Endodermal cell (in vitro differentiated cells): Measurements from ENCODE around the gene GUCY1A1. TPM values are rescaled to one million over a fixed set of nuclear protein-coding genes. Genes with fewer than 3 reads are reported as not detected.

ENCODE experiments used
- DNase-seq: peaks from one replicate; pipeline ENCODE4 v3.0.0-alpha.2; 2017
- H3K27ac ChIP-seq: 2 replicates; pipeline ENCODE4 v1.5.1; 2013; ENCODE audit warnings: mild to moderate bottlenecking, low read depth, low read length, moderate library complexity
- H3K27me3 ChIP-seq: 2 replicates; pipeline ENCODE4 v1.6.1; 2013; ENCODE audit warnings: mild to moderate bottlenecking, low read length, moderate library complexity; ENCODE audit not compliant: insufficient read depth, control insufficient read depth, poor library complexity, severe bottlenecking
- H3K36me3 ChIP-seq: 2 replicates; pipeline ENCODE4 v1.7.0; 2013; ENCODE audit warnings: mild to moderate bottlenecking, low read length, moderate library complexity; ENCODE audit not compliant: control insufficient read depth, insufficient read depth
- H3K4me1 ChIP-seq: one replicate; pipeline ENCODE4 v1.7.0; 2013; ENCODE audit warnings: low read length; ENCODE audit not compliant: control insufficient read depth, insufficient read depth
- H3K4me3 ChIP-seq: 2 replicates; pipeline ENCODE4 v1.5.1; 2013; ENCODE audit warnings: mild to moderate bottlenecking, low read length, moderate library complexity
- H3K9ac ChIP-seq: 2 replicates; pipeline ENCODE4 v1.6.1; 2013; ENCODE audit warnings: mild to moderate bottlenecking, low read length, moderate library complexity; ENCODE audit not compliant: poor library complexity, severe bottlenecking; ENCODE audit errors: extremely low read depth
- H3K9me3 ChIP-seq: 2 replicates; pipeline ENCODE4 v1.6.1; 2013; ENCODE audit warnings: mild to moderate bottlenecking, low read length, moderate library complexity; ENCODE audit not compliant: control insufficient read depth
- H3K27ac Mint-ChIP-seq: 2 replicates; pipeline ENCODE4 v1.8.0; 2020; ENCODE audit warnings: mixed read lengths
- H3K27me3 Mint-ChIP-seq: 2 replicates; pipeline ENCODE4 v1.8.0; 2021; ENCODE audit warnings: mild to moderate bottlenecking, mixed read lengths; ENCODE audit not compliant: insufficient read depth
- H3K36me3 Mint-ChIP-seq: 2 replicates; pipeline ENCODE4 v1.8.0; 2020; ENCODE audit warnings: low read depth, mixed read lengths
- H3K4me1 Mint-ChIP-seq: 2 replicates; pipeline ENCODE4 v1.8.0; 2020; ENCODE audit warnings: mixed read lengths
- H3K4me3 Mint-ChIP-seq: 2 replicates; pipeline ENCODE4 v1.8.0; 2020; ENCODE audit warnings: mild to moderate bottlenecking, moderate library complexity, mixed read lengths
- H3K9me3 Mint-ChIP-seq: 2 replicates; pipeline ENCODE4 v1.8.0; 2020; ENCODE audit warnings: mild to moderate bottlenecking, mixed read lengths
- WGBS, 2 experiments: methylation state at CpG; one replicate each; pipeline versions ENCODE4 v1.1.5 to v1.1.7; 2013; ENCODE audit warnings: missing lambda C conversion rate in 2 of 2, mixed read lengths in 1 of 2; ENCODE audit not compliant: insufficient coverage in 1 of 2, insufficient read length in 1 of 2; 5-methylcytosine and 5-hydroxymethylcytosine counted together
- total RNA-seq, 2 donors: library from RNA; stranded (reverse); fragmentation: NEBNext Ultra II Directional in 1 of 2; extraction: Animal tissue kit (Norgen Biotek cat#: 25700) in 1 of 2; gene quantifications; 2 replicates in 1 of 2; 3 replicates in 1 of 2; pipeline ENCODE4 v1.2.1, GENCODE V29; 2021
- TF ChIP-seq, protein P1 (sequence below): fragments of 200-600 bp; sonication (generic); conservative IDR thresholded peaks from 2 replicates; pipeline ENCODE4 v1.5.0; 2021; ENCODE audit warnings: antibody characterized with exemption, mild to moderate bottlenecking

The GUCY1A1 gene
- total RNA-seq, 2 donors from 2014 or later = 0.58 to 1.1 TPM

DNA sequence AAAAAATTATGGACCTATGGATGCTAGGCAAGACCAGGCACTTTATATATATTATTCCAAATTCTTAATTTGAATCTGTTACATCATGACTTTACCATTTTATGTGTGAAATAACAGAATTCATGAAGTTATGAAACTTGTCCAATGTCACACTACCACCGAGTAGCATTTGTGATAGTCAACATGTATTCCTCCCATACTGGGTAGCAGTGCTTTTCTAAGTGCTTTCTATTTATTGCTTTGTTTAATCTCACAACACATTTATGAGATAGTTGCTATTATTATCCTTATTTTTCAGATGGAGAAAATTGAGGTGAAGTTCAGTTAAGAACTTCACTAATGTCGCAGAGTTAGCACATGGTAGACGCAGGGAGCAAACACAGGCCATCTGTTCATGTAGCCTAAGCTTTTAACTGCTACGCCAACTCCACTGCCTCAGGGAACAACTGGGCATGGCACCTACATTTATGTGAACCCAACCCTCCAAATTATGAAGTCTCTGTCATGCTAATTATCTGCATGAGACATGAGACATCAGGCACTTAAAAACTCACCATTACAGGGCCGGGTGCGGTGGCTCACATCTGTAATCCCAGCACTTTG, 20.8 kb downstream of the GUCY1A1 start:
- no peak overlapping the region for H3K27ac ChIP-seq
- Mint-ChIP-seq H3K9me3 (no peaks in the 10 kb centered on the region), H3K27me3 (no peaks in the 10 kb centered on the region), H3K4me1 (peaks cover 2% of the 10 kb centered on the region), H3K27ac (no peak overlapping the region), H3K36me3 (no peaks in the 10 kb centered on the region), H3K4me3 (no peak overlapping the region)
- H3K9me3 ChIP-seq = no peaks in the 10 kb centered on the region
- no peaks in the 10 kb centered on the region for H3K27me3 ChIP-seq
- no peaks in the 10 kb centered on the region for H3K36me3 ChIP-seq
- 98 to 100% methylated on average over 1 to 6 of the region's 6 CpGs for WGBS, 2 experiments
- H3K4me3 ChIP-seq = no peak overlapping the region
- H3K4me1 ChIP-seq = no peaks in the 10 kb centered on the region
- H3K9ac ChIP-seq = no peak overlapping the region
- TF ChIP-seq, protein P1, sequence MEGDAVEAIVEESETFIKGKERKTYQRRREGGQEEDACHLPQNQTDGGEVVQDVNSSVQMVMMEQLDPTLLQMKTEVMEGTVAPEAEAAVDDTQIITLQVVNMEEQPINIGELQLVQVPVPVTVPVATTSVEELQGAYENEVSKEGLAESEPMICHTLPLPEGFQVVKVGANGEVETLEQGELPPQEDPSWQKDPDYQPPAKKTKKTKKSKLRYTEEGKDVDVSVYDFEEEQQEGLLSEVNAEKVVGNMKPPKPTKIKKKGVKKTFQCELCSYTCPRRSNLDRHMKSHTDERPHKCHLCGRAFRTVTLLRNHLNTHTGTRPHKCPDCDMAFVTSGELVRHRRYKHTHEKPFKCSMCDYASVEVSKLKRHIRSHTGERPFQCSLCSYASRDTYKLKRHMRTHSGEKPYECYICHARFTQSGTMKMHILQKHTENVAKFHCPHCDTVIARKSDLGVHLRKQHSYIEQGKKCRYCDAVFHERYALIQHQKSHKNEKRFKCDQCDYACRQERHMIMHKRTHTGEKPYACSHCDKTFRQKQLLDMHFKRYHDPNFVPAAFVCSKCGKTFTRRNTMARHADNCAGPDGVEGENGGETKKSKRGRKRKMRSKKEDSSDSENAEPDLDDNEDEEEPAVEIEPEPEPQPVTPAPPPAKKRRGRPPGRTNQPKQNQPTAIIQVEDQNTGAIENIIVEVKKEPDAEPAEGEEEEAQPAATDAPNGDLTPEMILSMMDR = no peak
- no peak for DNase-seq

DNA sequence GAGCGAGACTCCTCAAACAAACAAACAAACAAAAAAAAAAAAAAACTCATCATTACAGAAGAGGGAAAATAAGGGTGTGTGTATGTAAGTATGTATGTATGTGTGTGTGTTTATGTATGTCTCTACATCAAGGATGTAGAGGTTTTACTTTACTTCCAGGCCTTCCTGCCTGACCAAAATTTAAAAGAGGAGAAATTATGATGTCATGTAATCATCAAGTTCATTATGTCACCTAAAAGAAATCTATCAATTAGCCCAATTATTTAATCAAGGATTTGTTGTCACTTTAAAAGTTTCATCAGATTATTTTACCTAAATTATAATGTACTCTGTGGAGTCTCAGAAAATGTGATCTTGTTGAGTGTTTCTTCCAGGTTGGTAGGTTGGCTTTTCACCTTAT, 21.6 kb downstream of the GUCY1A1 start:
- Mint-ChIP-seq H3K36me3 (no peaks in the 10 kb centered on the region), H3K9me3 (no peaks in the 10 kb centered on the region), H3K27me3 (no peaks in the 10 kb centered on the region), H3K4me3 (no peak overlapping the region), H3K4me1 (peaks cover 2% of the 10 kb centered on the region), H3K27ac (no peak overlapping the region)
- no peak overlapping the region for H3K4me3 ChIP-seq
- no peaks in the 10 kb centered on the region for H3K9me3 ChIP-seq
- no peak overlapping the region for H3K27ac ChIP-seq
- no peaks in the 10 kb centered on the region for H3K27me3 ChIP-seq
- H3K4me1 ChIP-seq = no peaks in the 10 kb centered on the region
- no peaks in the 10 kb centered on the region for H3K36me3 ChIP-seq
- no peak overlapping the region for H3K9ac ChIP-seq
- no peak for DNase-seq
- WGBS, 2 experiments = no CpG with 5 or more reads among the region's 1 CpG
- TF ChIP-seq, protein P1 = no peak

DNA sequence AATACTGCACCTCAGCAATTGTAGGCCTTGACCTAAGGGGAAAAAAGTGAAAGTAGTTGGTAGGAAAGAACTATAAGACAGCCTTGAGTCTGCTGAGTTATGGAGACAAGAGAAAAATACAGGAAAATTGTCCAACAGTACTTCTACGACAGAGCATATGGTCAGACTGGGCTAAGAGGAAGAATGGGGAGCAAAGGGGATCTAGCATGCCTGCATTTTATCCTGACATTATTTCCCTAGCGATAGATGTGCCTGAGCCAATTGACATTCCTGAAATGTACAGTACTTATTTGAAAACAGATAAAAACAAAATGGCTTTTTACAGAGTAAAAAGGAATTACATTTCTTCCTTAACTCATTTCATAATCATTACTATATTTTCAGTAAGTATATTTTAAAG, 22.2 kb downstream of the GUCY1A1 start:
- H3K4me3 Mint-ChIP-seq = no peak overlapping the region
- Histone ChIP-seq H3K4me3 (no peak overlapping the region), H3K27me3 (no peaks in the 10 kb centered on the region), H3K4me1 (no peaks in the 10 kb centered on the region), H3K9me3 (no peaks in the 10 kb centered on the region), H3K27ac (no peak overlapping the region), H3K9ac (no peak overlapping the region), H3K36me3 (no peaks in the 10 kb centered on the region)
- DNase-seq = no peak
- no peak overlapping the region for H3K27ac Mint-ChIP-seq
- 97 to 100% methylated on average over 1 to 2 of the region's 2 CpGs for WGBS, 2 experiments
- peaks cover 2% of the 10 kb centered on the region for H3K4me1 Mint-ChIP-seq
- H3K9me3 Mint-ChIP-seq = no peaks in the 10 kb centered on the region
- no peaks in the 10 kb centered on the region for H3K27me3 Mint-ChIP-seq
- H3K36me3 Mint-ChIP-seq = no peaks in the 10 kb centered on the region
- TF ChIP-seq, protein P1 = no peak
